HG03064 (cell line): ENCODE results near the gene GLYATL1.

Experiments used
- ATAC-seq: cut with Tn5 transposase; IDR thresholded peaks from one replicate; pipeline ENCODE4 v1.9.1; 2021; ENCODE audit warnings: low read depth; ENCODE audit not compliant: unreplicated experiment

GLYATL1 gene

GRCh38 chr11:58926251-58926650 is 13.0 kb upstream of the GLYATL1 start:
- no peak for ATAC-seq

- ATAC-seq: no peak
Observed at GRCh38 chr11:58926695-58927094, 12.6 kb upstream of the GLYATL1 start.

GRCh38 chr11:58927393-58928106 is 11.7 kb upstream of the GLYATL1 start:
- ATAC-seq: no peak

GRCh38 chr11:58928107-58928499 is 11.2 kb upstream of the GLYATL1 start:
- ATAC-seq: no peak

- ATAC-seq: no peak
Observed at GRCh38 chr11:58928691-58929090, 10.6 kb upstream of the GLYATL1 start.

DNA sequence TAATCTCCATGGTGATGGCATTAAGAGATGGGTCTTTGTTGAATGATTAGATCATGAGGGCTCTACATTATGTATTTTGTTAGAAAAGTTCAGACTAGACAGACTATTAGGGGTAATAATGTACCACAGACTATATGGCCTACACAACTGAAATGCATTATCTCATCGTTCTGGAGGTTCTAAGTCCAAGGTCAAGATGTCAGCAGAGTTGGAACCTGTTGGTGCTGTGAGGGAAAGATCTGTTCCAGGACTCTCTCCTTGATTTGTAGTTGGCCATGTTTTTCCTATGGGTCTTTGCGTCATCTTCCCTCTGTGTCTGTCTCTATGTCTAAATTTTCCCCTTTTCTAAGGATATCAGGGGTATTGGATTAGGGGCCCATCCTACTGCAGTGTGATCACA is 8.4 kb upstream of the GLYATL1 start:
- ATAC-seq: no peak

GRCh38 chr11:58933661-58934060 is 5.6 kb upstream of the GLYATL1 start:
- no peak for ATAC-seq

GRCh38 chr11:58934945-58935513 is 4.3 kb upstream of the GLYATL1 start:
- no peak for ATAC-seq

GRCh38 chr11:58938398-58938797 is 890 bp upstream of the GLYATL1 start:
- ATAC-seq: no peak

DNA sequence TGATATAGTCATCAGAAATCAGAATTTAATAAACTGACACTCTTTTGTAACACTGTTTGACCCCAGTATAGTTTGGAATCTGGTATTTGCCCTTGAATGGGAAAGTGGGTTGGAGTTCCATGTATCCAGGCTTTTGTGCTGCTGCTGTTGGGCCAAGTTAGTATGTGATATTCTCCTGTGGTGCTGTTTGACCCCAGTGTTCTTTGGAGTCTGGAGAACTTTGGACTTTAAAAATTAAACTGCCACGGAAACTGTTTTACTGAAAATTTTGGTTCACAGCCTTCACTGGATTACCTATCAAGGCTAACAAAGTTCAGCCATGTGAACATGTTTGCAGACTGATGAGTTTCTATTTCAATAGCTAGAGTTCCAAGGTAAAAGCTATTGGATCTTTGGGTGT is 740 bp downstream of the GLYATL1 start:
- ATAC-seq: no peak

GRCh38 chr11:58941838-58942237 is 2.5 kb downstream of the GLYATL1 start:
- ATAC-seq: no peak

- ATAC-seq: no peak
Observed at GRCh38 chr11:58945663-58946062, 6.4 kb downstream of the GLYATL1 start.

DNA sequence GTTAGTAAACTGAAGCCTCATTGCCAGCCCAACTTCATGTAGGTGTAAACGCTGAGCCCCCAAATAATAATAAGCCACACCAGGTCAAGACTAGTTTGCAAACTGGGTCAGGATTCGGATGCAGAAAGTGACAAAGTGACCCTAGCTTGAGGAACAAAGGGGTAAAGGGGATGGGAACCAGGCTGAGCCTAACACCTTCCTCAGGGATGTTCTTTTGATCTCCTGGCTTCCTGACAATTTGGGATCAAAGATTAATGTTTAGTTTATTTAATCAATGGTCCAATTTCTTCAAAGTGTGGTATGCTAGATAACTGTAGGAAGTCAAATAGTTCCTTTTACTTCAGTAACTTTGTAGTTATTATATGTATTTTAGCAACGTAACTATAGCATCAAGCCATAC is 9.9 kb downstream of the GLYATL1 start:
- ATAC-seq: no peak

DNA sequence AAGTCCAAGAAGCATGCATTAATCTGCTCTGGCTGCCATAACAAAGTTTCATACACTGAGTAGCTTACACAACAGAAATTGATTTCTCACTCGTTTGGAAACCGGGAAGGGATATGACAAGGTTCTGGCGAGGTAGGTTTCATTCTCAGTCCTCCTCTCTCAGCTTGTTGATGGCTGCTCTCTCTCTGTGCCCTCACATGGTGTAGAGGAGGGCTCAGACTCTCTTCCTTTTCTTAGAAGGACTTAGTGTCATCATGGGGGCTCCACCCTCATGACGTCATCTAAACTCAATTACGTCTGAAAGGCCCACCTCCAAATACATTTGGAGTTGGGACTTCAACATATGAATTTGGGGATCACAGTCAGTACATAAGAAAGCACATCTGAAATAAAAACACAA is 18.6 kb downstream of the GLYATL1 start:
- ATAC-seq: no peak

DNA sequence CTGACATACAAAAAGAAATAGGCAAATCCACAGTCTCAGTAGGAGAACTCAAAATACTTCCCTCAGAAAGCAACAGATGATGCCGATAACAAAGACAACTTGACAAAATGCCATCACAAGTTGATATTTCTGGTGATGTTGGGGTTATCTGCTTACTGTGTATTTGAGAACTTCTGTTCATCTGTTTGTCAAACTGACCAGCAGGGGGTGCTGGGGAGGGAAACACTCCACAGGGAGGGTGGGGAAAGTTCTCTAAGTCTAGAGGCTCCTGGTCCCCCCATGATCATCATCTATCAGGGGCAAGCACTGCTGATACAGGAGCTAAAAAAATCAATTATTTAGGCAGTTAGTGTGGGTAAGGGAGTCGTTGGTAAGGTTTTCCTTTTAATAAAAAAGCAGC is 19.2 kb downstream of the GLYATL1 start:
- peak; percentile 73 for ATAC-seq

DNA sequence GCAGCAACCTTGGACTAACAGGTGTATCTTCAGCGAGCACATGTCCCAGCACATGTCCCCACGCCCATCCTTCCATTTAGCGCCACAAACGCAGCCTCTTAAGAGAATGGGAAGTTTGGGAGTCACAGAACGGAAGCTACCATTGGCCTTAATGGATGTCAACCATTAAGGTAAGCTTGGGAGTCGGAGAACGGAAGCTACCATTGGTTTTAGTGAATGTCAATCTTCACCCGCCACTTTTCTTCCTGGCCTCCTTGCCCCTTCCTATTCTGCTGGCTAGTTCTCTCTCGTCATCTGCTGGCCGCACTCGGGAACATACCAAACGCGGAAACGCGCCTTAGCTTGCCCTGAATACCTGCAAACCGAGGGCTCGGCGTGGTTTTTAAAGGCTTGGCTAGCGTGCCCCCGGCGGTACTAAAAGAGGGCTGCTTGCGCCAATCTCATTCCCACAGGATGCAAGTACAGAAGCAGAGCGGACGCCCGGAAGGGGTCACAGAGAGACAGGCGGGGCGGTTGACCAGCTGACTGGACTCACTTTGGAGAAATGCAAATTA is 24.3 kb downstream of the GLYATL1 start:
- no peak for ATAC-seq

DNA sequence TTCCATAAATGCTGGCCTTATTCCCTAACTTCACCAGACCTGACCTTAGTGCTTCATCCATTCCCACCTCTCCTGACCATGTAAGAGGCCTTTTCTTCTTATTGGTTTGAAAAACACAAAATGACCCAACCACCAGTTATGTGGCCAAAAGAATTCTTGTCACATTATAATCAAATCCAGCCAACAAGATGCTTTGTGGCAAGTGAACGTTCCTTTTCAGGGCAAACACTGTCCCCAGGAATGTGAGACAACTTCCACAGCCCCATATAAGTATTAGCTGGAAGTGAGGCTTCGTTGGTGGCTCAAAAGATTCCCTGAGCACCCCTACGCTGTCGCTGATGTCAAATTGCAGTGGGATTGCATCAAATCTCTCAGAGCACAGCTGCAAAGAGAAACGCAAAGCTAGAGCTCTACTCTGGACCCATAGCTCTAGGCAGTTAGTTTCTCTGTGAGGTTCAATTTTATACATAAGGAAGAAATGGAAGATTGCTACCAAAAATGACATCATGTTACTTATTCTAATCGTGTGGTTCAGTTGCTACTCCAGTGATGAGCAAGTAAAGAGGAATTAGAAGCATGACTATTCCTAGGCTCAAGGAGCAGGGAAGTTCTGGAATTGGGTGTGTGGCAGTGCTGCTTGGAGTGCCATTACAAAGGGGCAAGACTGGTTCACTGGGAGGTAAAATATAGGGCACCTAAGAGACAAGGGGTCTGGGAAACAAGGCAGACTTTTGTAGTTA is 26.1 kb downstream of the GLYATL1 start:
- no peak for ATAC-seq

- ATAC-seq: no peak
Observed at GRCh38 chr11:58968251-58968711, 29.0 kb downstream of the GLYATL1 start.

- ATAC-seq: no peak
Observed at GRCh38 chr11:58977470-58977869, 38.2 kb downstream of the GLYATL1 start.

GRCh38 chr11:58979222-58979621 is 39.9 kb downstream of the GLYATL1 start:
- no peak for ATAC-seq

DNA sequence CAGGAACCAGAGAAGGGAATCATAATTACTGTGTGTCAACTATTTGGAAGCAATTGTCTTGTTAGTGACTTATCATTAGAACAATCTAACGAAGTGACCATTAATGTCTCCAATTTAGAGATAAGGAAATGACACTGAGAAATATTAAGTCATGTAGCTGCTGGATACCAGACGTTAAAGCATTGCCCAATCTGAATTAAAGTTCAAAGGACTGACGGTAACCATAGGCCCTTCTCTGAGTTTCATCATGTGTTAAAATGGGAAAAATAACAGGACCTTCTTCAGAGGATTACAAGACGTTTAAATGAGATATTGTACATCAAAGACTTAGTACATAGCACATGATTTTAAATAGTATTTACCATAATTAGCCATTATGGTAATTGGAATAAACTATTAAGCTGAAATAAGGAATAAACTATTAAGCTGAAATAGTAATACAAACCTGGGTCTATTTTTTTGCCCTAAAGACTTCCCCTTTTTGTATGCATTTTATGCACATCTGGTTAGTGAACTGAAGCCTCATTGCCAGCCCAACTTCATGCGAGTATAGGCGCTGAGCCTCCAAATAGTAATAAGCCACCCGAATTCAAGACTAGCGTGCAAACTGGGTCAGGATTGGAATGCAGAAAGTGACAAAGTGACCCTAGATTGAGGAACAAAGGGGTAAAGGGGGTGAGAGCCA is 41.0 kb downstream of the GLYATL1 start:
- no peak for ATAC-seq
